HG03095 (cell line): ENCODE measurements around the gene GMPS.
A peak's percentile ranks its signal among the peaks of the same experiment; 100 is the strongest.
"Not testable (repeated sequence)": the region's sequence is repeated elsewhere in the genome, so short reads cannot be mapped to it uniquely, and the experiment has no call there.

ENCODE experiments used
- ATAC-seq: cut with Tn5 transposase; IDR thresholded peaks from one replicate; pipeline ENCODE4 v1.9.1; 2021; ENCODE audit warnings: moderate library complexity; ENCODE audit not compliant: unreplicated experiment

Gene GMPS

DNA sequence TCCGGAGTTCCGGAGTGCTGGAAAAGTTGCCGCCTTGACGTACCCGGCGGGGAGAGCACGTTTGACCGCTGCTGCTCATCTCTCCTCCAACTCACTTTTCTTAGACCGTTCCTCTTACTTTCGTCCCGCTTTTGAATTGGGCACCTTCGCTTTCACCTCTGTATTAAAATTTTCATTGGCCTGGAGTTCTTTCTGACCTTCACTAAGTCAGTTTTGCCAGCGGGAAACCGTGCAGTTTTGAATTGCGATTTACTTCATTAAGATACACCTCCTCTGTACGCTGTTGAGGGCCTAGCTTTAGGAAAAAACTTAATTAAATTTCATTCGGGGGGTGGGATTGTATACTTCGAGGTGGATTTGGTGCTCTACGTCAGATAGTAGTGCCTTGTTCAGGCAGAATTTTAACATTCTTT lies 1.3 kb downstream of the GMPS start:
- peak; percentile 4 for ATAC-seq

DNA sequence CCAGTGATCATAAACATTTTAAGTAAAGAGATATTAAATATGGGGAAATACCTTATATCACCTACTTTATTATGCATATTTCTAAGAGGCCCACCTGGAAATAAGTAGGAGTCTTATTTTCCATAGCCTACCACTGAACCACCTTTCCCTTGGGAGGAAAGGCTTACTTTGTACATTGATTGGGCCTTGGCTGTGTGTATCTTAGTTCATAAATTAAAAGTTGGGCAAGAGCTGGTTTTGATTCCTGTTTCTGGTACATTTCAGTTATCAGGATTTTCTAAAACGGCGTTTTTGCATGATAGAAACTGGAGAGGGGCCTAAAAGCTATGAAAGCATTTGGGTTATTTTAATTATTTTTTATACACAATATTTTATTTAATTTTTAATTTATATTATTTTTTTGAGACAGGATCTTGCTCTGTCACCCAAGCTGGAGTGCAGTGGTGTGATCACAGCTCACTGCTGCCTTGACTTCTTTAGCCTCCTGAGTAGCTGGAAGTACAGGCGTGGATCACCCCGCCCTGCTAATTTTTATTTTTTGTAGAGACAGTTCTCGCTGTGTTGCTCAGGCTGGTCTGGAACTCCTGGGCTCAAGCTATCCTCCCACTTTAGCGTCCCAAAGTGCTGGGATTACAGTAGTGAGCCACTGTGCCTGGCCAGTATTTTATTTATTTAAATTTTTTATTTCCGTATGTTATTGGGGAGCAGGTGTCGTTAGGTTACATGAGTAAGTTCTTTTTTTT lies 2.6 kb downstream of the GMPS start:
- no peak for ATAC-seq

GRCh38 chr3:155876037-155876436 lies 5.6 kb downstream of the GMPS start:
- ATAC-seq: no peak

DNA sequence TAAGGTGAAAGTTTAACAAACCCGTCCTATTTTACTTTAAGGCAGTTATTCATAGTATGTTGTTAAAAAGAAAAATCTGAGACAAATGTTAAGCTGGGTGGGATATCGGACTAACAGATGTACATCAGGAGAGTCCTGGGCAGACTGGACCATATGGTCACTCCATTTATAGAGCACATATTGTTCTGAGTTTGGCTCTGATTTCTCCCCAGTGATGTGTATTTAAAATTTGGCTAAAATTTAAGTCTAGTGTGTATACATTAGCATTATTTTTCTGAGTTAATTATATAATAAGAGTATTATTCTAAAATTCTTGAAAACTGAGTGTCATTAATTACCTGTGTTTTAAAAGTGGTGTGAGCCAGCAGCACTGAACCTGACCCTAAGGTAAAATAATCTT lies 6.1 kb downstream of the GMPS start:
- no peak for ATAC-seq

DNA sequence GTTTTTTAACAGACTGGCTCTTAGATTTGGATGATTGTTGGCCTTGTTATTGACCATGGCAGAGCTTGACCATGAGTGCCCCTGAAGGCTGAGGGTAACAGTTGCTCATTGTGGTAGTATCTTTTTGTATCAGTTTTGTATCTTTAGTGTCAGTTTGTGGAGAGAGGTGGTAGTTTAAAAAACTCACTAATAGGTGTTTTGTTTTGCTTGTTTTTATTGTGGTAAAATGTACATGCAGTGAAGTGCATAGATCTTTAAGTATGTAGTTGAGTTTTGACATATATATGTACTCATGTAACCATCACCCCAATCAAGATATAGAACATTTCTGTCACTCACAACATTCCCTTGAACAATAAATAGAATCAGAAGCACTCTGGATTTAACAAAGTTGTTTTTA lies 9.8 kb downstream of the GMPS start:
- no peak for ATAC-seq

GRCh38 chr3:155884292-155884691 lies 13.8 kb downstream of the GMPS start:
- ATAC-seq: no peak

DNA sequence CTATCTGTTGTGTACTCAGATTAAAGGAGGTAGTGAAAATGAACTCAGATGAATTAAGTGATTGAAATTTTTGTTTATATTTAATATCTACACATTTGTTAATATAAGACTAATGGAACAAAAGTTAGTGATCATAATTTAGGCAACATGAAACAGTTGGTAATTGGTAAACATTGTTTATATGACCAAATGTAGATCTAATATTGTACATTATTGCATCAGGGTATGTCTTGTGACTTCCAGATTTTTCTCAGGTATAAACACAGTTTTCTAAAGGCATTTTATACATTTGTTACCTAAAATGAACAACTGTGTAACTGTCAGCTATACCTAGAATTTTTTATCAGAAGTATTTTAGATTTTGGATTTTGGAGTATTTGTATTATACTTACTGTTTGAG lies 14.8 kb downstream of the GMPS start:
- ATAC-seq: no peak

- ATAC-seq: not testable (repeated sequence)
These were observed 15.9 kb downstream of the GMPS start for GRCh38 chr3:155886348-155886747.

GRCh38 chr3:155886915-155887314 lies 16.5 kb downstream of the GMPS start:
- ATAC-seq: no peak

DNA sequence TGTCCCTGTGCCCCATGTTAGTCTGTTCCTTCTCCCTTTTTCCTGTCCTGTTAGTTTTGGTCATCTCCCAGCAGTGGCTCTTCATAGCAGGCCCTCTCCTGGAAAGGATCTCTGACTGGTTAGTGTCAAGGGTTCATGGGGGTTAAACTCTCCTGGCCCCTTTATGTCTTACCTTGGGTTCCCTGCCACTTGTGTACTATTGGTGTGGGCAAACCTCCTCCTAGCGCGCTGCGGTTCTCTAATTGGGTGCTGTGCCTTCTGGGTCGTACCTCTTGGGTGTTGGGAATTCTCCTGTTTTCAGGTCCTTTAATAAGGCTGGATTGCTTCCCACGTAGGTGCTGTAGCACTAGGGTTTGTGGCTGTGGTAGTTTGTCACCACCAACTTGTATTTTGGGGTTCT lies 18.8 kb downstream of the GMPS start:
- ATAC-seq: no peak

DNA sequence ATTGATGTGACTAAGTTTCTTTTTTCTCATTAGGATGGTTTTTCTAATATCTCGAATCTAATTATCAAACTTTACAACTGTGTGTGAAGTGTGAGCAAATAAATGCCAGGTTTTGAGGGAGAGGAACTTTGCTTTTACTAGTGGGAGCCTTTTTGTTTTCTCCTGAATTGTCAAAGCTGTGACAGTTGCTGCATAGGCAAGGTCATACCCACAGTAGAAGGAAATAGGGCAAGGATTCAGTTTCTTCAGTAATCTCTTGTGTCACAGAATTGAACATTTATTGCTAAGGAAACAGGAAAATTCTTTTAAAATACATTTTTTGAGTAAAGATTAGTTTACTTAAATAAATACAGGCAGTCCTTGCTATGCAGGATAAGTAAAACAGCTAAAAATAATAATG lies 19.5 kb downstream of the GMPS start:
- no peak for ATAC-seq

- no peak for ATAC-seq
These were observed 20.3 kb downstream of the GMPS start for GRCh38 chr3:155890671-155891190.

GRCh38 chr3:155891321-155891720 lies 20.9 kb downstream of the GMPS start:
- ATAC-seq: no peak

DNA sequence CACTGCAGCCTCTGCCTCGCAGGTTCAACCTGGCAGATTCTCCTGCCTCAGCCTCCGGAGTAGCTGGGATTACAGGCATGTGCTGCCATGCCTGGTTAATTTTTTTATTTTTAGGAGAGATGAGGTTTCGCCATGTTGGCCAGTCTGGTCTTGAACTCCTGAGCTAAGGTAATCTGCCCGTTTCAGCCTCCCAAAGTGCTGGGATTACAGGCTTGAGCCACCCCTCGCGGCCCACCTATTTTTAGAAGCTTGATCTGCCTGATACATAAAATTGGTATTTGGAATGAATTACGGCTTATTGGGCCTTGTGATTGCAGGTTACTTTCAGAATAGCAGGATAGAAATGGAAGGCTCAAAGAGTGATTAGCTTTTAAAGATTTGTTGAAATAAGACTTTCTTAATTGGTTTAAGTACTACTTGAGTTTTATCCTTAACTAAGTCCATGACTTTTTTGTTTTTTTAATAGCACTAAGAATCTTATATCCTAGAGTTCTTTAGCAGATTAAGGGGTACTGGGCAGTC lies 25.0 kb downstream of the GMPS start:
- ATAC-seq: no peak

GRCh38 chr3:155906900-155907299 lies 36.5 kb downstream of the GMPS start:
- ATAC-seq: no peak

- no peak for ATAC-seq
These were observed 37.6 kb downstream of the GMPS start for GRCh38 chr3:155908086-155908485.

DNA sequence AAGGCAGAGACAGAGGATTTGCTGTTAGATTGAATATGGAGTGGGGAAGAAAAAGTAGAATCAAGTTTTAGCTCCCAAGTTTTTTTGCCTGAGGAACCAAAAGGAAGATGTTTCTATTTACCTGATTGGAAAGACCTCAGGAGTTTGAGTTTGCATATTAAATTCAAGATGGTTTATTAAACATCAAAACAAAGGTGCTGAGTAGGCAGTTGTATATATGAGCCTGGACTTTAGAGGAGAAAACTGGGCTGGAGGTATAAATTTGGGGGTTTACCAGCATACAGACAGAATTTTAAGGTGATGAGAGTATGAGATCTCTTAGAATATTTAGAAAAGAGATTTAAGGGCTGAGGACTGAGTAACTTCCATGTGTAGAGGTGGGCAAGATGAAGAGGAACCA lies 38.2 kb downstream of the GMPS start:
- no peak for ATAC-seq

DNA sequence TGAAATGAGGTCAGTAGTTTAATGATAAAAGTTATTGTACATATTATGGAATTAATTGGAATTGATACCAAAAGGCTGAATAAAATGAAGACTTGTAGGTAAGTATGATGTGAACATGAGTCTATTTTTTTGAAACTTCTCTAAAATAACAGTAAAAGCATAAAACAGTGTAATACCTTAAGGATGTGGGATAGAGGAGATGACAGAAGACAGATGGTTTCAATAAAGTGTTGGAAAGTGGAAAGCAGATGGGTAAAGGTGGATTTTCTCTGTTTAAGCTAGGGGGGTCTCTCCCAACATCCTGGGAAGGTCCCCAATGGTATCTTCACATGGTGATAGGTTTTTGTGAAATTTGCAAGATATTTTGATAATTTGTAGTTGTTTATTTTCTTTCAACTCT lies 41.6 kb downstream of the GMPS start:
- no peak for ATAC-seq

- ATAC-seq: no peak
These were observed 42.2 kb downstream of the GMPS start for GRCh38 chr3:155912579-155913190.

- no peak for ATAC-seq
These were observed 47.3 kb downstream of the GMPS start for GRCh38 chr3:155917781-155918180.

DNA sequence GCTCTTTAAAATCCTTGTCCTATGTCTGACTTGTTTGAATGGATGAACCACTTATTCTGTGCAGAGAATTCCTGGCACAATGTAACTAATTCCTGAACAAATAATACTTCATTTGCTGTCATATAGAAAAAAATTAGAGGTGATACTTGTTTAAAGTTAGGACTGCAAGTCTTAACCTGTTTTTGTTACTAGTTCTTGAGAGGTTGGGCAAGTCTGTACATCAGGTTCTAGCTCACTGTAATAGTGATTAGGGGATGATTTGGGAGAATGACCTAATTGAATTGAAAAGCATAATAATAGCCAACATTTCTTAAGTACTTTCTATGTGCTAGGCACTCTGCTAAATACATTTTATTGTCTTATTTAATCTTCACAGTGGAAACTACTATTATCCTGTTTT lies 49.3 kb downstream of the GMPS start:
- no peak for ATAC-seq

- ATAC-seq: no peak
These were observed 51.0 kb downstream of the GMPS start for GRCh38 chr3:155921486-155921885.
